BJ (cell line): ENCODE results near the gene CALML3. TPM values are rescaled to one million over a fixed set of nuclear protein-coding genes. Genes with fewer than 3 reads are reported as not detected.

Source experiments
- CTCF ChIA-PET: fragments of 350-600 bp; formaldehyde crosslinking; extraction: SDS; loops from one replicate; lab custom pipeline; 2021; ENCODE audit warnings: antibody characterized with exemption, inconsistent platforms; lab: Yijun Ruan, JAX
- POLR2A ChIA-PET: fragments of 300-600 bp; sonication (Branson Sonifier 250); formaldehyde crosslinking; extraction: SDS; loops from one replicate; lab custom pipeline; 2021; ENCODE audit warnings: antibody characterized with exemption; lab: Charles Lee
- DNase-seq: peaks from one replicate; pipeline ENCODE4 v3.0.0-alpha.2; 2011; ENCODE audit warnings: low read depth
- H3K27me3 ChIP-seq: 2 replicates; pipeline ENCODE4 v1.6.0; 2011; ENCODE audit warnings: low read length; ENCODE audit not compliant: control insufficient read depth, insufficient read depth
- H3K36me3 ChIP-seq: 2 replicates; pipeline ENCODE4 v1.5.1; 2011; ENCODE audit warnings: low read length; ENCODE audit not compliant: control insufficient read depth, insufficient read depth
- H3K4me3 ChIP-seq: 2 replicates; pipeline ENCODE4 v1.5.1; 2011; ENCODE audit warnings: low read depth, mild to moderate bottlenecking, control low read depth, low read length
- CTCF ChIP-seq: IDR thresholded peaks from 2 replicates; pipeline ENCODE4 v1.5.1; 2011; ENCODE audit warnings: low read depth, mild to moderate bottlenecking, control low read depth, inconsistent platforms, low read length, moderate library complexity; ENCODE audit not compliant: insufficient read depth
- polyA plus RNA-seq: library from polyadenylated mRNA; depleted of rRNA; stranded (reverse); fragments of >200 nt; gene quantifications from 2 replicates; pipeline ENCODE4 v1.2.3, GENCODE V29; 2011

CALML3 gene
- polyA plus RNA-seq, 1 experiment = not detected

GRCh38 chr10:5527332-5528200 is 2.8 kb downstream of the CALML3 start:
- no peak for TF ChIP-seq CTCF
- H3K27me3 ChIP-seq = no peaks in the 10 kb centered on the region
- CTCF ChIA-PET = no interaction called here
- no peaks in the 10 kb centered on the region for H3K36me3 ChIP-seq
- DNase-seq = no peak
- H3K4me3 ChIP-seq = no peak overlapping the region
- POLR2A ChIA-PET = interaction anchor here (0.7 kb wide), 1 partner anchor 21 kb away, joined by 6 read pairs; no protein-coding TSS in a partner anchor

GRCh38 chr10:5528989-5529701 is 4.4 kb downstream of the CALML3 start:
- ChIA-PET CTCF (interaction anchor here (1.3 to 1.5 kb wide), 2 partner anchors 15 to 85 kb away, joined by 3 to 4 read pairs; no protein-coding TSS in a partner anchor), POLR2A (no interaction called here)
- Histone ChIP-seq H3K36me3 (no peaks in the 10 kb centered on the region), H3K4me3 (no peak overlapping the region), H3K27me3 (no peaks in the 10 kb centered on the region)
- no peak for TF ChIP-seq CTCF
- DNase-seq = no peak

GRCh38 chr10:5529702-5530411 is 5.1 kb downstream of the CALML3 start:
- TF ChIP-seq CTCF = no peak
- no peaks in the 10 kb centered on the region for H3K36me3 ChIP-seq
- DNase-seq = no peak
- no peaks in the 10 kb centered on the region for H3K27me3 ChIP-seq
- H3K4me3 ChIP-seq = no peak overlapping the region
- ChIA-PET POLR2A (no interaction called here), CTCF (interaction anchor here (1.3 to 1.5 kb wide), 2 partner anchors 16 to 84 kb away, joined by 3 to 4 read pairs; no protein-coding TSS in a partner anchor)

GRCh38 chr10:5530412-5530806 is 5.6 kb downstream of the CALML3 start:
- CTCF ChIA-PET = interaction anchor here (1.5 kb wide), 1 partner anchor 16 kb away, joined by 4 read pairs; no protein-coding TSS in a partner anchor
- Histone ChIP-seq H3K36me3 (no peaks in the 10 kb centered on the region), H3K27me3 (no peaks in the 10 kb centered on the region), H3K4me3 (no peak overlapping the region)
- no peak for TF ChIP-seq CTCF
- DNase-seq = no peak
- POLR2A ChIA-PET = no interaction called here
